ENCODE measurements around the gene GGT6.
A peak's percentile ranks its signal among the peaks of the same experiment; 100 is the strongest.

Gene GGT6

GRCh38 chr17:4558347-4558971, 1.9 kb downstream of the GGT6 start:
- H3K36me3 ChIP-seq (ENCODE audit: low read depth): peaks cover 8% of the 10 kb centered on the region
- TF ChIP-seq CTCF (IDR thresholded peaks at IDR 0.05; ENCODE audit: poor library complexity, severe bottlenecking): no peak
- DNase-seq (ENCODE audit: low spot score) (peak; percentile 51), ATAC-seq (ENCODE audit: low read depth) (no peak)
- no peaks in the 10 kb centered on the region for H3K9me3 ChIP-seq (ENCODE audit: severe bottlenecking)
- no peaks in the 10 kb centered on the region for H3K27me3 ChIP-seq (ENCODE audit: insufficient read depth, poor library complexity, severe bottlenecking)
- H3K4me1 ChIP-seq (ENCODE audit: insufficient read depth, poor library complexity, severe bottlenecking): peaks cover 10% of the 10 kb centered on the region
- H3K27ac ChIP-seq (ENCODE audit: poor library complexity, severe bottlenecking): no peak overlapping the region
- H3K4me3 ChIP-seq (ENCODE audit: severe bottlenecking): no peak overlapping the region

- peaks cover 15% of the 10 kb centered on the region for H3K36me3 ChIP-seq (ENCODE audit: low read depth)
- H3K27me3 ChIP-seq (ENCODE audit: insufficient read depth, poor library complexity, severe bottlenecking): no peaks in the 10 kb centered on the region
- ATAC-seq (ENCODE audit: low read depth) (no peak), DNase-seq (ENCODE audit: low spot score) (no peak)
- H3K4me3 ChIP-seq (ENCODE audit: severe bottlenecking): no peak overlapping the region
- peaks cover 10% of the 10 kb centered on the region for H3K4me1 ChIP-seq (ENCODE audit: insufficient read depth, poor library complexity, severe bottlenecking)
- H3K9me3 ChIP-seq (ENCODE audit: severe bottlenecking): no peaks in the 10 kb centered on the region
- TF ChIP-seq CTCF (IDR thresholded peaks at IDR 0.05; ENCODE audit: poor library complexity, severe bottlenecking): no peak
- H3K27ac ChIP-seq (ENCODE audit: poor library complexity, severe bottlenecking): no peak overlapping the region
Observed at GRCh38 chr17:4557626-4558346, 2.6 kb downstream of the GGT6 start.

GRCh38 chr17:4556996-4557395, 3.4 kb downstream of the GGT6 start:
- H3K9me3 ChIP-seq (ENCODE audit: severe bottlenecking): no peaks in the 10 kb centered on the region
- DNase-seq (ENCODE audit: low spot score) (no peak), ATAC-seq (ENCODE audit: low read depth) (no peak)
- H3K27ac ChIP-seq (ENCODE audit: poor library complexity, severe bottlenecking): no peak overlapping the region
- H3K4me3 ChIP-seq (ENCODE audit: severe bottlenecking): no peak overlapping the region
- peaks cover 23% of the 10 kb centered on the region for H3K36me3 ChIP-seq (ENCODE audit: low read depth)
- H3K27me3 ChIP-seq (ENCODE audit: insufficient read depth, poor library complexity, severe bottlenecking): no peaks in the 10 kb centered on the region
- no peak for TF ChIP-seq CTCF (IDR thresholded peaks at IDR 0.05; ENCODE audit: poor library complexity, severe bottlenecking)
- peaks cover 5% of the 10 kb centered on the region for H3K4me1 ChIP-seq (ENCODE audit: insufficient read depth, poor library complexity, severe bottlenecking)

- ATAC-seq (ENCODE audit: low read depth) (no peak), DNase-seq (ENCODE audit: low spot score) (peak; percentile 47)
- peaks cover 32% of the 10 kb centered on the region for H3K36me3 ChIP-seq (ENCODE audit: low read depth)
- peak overlapping the region; percentile 26 for H3K27ac ChIP-seq (ENCODE audit: poor library complexity, severe bottlenecking)
- no peaks in the 10 kb centered on the region for H3K9me3 ChIP-seq (ENCODE audit: severe bottlenecking)
- H3K4me3 ChIP-seq (ENCODE audit: severe bottlenecking): peak overlapping the region; percentile 68
- H3K4me1 ChIP-seq (ENCODE audit: insufficient read depth, poor library complexity, severe bottlenecking): peaks cover 5% of the 10 kb centered on the region
- H3K27me3 ChIP-seq (ENCODE audit: insufficient read depth, poor library complexity, severe bottlenecking): no peaks in the 10 kb centered on the region
- no peak for TF ChIP-seq CTCF (IDR thresholded peaks at IDR 0.05; ENCODE audit: poor library complexity, severe bottlenecking)
Observed at GRCh38 chr17:4555873-4556759, 4.3 kb downstream of the GGT6 start.

Data from RWPE2 (cell line).